T-helper 22 cell (primary cell): Measurements from ENCODE around the gene SND1.

ENCODE experiments used
- DNase-seq: peaks from one replicate; pipeline ENCODE4 v3.0.0-alpha.2; 2020; ENCODE audit warnings: low read depth

Gene SND1

DNA sequence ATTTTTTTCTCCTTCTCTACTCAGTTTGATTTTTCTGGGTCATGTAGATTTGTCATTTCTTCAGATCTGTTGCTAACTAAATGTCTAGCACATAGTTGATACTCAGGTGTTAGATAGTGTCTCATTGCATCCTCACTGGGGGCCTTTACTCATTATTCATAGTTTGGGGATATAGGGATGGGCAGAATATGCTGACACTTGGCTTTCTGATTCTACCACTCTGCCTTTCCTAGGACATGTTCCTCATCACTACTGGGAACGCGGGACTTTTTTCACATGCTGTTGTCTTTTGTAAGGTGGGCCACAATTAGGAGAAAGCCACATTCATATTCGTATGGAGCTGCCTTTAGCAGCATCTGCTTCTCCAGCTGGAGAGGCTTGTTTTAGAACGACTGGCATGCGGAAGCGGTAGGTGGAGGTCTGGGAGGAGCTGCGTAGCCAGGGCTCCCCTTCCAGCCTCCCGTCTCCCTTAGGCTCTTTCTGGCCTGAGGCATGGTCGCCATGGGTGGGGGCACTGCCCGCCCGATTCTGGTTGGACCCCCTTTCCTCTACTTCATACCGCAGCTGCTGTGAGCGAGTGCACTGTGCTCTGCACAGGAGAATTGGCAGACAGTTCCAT lies 78.8 kb downstream of the SND1 start:
- DNase-seq: no peak

DNA sequence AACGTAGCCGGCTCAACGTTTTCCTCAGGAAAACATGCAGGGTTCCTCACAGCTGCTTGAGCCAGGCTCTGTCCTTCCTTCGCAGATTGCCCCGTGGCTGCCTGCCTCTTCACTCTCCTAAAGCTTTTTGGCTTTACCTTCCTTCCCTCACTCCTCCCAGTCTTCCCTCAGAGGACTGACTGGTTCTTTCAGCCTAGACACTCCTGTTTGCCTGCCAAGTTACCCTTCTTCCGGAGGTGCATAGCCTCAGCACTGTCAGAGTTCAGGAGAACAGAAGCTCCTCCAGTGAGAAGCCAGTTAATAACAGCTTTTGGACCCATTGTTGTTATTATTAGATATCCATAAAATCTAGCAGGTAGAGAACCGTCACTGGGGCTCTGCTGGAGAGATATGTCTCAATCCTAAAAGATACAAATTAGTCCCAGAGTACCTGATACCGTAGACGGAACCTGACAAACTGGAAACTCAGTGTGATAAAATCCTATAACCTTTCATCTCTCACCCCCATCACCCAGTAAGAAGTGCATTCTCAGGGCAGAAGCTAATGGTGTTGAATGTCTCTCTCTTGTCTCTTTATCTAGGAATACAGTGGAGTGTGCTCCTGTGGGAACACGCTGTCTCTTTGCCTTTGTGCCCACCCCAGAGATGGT lies 79.6 kb downstream of the SND1 start:
- DNase-seq: no peak

DNA sequence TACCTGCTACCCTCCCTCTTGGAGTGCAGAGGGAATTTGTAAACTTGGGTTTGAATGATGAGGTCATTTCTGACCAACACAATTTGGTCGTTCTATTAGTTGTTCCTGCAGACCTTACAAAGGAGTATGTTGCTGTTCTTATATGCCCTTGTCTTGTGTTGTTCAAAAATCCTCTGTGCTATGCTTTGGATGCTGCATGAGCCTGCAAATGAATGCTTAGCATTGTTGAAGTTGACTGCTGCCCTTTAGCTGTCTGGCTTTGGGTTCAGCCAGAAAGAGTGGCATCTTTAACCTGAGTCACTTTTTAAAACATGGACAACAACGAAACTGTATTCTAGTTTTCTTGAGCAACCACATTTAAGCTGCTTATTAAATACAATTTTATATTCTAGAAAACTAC lies 80.3 kb downstream of the SND1 start:
- DNase-seq: no peak

DNA sequence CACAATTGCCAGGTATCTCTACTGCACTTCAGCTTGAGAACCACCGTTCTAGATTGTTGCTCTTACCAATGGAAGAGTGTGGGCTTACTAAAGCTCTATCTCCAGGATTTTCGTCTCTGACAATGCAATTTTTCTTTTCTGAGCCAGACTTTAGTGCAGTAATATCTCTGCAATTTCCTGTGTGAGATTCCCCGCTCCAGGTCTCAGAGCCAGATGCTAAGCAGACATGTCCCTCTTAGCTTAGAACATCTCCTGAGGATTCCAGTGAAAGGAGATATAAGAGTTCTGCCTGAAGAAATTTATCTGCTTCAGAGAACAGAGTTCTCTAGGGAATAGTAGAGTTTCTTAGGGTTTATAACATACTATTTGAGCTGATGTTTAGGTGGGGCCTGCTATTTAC lies 82.0 kb downstream of the SND1 start:
- no peak for DNase-seq

DNA sequence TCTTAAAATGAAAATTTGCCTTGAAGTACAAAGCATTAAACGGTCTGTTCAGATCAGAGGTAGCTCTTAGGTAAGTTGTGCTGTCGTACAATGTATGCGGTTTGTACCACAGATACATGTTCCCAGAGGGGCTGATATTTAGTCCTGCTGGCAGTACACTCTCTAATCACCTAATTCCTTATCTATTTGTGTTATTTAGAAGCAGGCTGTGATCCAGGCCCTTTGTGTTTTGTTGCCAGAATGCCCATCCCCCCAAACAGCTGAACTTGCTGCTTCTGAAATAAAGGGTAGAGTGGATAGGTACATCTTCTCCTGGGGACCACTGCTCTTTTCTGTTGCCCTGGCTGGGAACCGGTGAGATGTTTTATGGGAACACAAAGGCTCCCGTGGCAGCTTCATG lies 84.5 kb downstream of the SND1 start:
- no peak for DNase-seq

DNA sequence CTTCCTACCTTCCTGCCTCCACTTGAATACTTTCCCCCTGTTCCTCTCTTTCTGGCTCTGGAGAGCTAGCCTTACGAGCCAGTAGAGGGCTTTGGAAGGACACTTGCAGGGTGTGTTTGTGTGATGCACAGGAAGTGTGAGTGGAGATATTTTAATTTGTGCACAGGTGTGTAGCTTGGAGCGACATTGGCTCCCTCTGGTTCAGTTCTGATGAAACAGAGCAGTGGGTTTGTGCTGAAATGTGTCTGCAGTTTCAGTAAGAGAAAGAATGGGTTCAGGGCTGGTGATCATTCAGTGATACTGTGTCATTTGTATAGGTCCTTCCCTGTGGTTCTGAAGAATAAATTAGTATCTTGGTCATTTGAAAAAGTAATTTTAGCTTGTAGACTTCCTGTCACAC lies 86.9 kb downstream of the SND1 start:
- DNase-seq: no peak

DNA sequence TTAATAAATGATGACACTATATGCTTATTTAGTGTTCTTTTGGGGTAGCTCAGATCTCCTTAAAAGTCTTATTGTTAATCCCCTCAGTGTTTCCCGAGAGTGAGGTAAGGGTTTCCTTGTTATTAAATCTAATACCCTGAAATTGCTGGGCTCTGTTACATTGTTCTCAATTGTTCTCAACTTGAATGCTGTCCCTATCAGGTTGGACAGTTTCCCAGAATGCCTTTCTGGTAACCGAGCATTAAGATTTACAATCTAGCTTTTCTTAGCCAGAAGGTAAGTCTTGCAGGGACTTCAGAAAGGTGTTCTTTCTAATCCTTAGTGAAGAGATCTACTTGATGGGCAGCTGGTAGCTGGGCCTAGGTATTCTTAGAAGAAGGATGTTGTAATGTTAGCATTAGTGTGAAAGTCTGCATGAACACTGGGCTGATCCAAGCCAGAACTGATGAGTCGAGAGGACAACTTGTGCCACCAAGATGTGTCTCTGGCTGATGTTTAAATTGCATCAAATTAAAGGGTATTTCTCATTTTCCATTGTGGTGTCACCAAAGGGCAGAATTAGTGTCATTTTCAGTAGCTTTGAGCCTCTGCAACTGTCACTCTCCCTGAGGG lies 89.9 kb downstream of the SND1 start:
- DNase-seq: no peak

DNA sequence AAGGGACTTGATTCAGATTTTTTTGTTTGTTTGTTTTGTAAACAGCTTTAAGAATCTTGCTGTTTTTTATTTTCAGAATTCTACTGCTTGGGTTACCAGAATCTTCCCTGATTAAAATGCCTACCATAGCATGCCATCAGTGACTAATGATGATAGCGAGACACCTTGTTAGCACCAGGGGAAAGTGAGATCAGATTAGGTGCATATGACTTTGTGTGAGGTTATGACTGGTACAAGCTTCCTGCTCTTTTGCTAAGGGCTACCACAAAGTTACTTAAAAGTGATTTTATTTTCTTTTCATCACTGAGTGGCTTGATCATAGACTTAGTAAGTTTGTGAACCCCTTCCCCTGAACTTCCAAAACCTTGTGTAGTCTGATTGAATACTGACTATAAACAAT lies 93.5 kb downstream of the SND1 start:
- DNase-seq: no peak

DNA sequence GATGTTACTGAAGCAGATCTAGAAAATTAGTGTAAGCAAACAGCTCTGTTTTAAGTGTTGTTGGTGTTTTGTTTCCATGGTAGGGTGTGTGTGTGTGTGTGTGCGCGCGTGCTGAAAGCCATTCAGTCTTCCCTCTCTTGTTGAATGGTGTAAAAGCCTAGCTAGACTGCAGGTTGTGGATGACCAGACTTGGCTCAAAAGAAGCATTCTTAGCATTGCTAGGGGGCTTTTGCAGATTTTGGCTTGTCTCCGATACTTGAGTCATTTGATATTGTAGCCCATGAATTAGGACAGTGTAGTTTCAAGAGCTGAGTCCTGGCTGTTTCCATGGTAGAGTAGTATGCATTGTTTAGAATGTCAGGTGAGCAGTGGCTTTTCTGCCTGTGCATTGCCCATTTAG lies 99.1 kb downstream of the SND1 start:
- DNase-seq: no peak

DNA sequence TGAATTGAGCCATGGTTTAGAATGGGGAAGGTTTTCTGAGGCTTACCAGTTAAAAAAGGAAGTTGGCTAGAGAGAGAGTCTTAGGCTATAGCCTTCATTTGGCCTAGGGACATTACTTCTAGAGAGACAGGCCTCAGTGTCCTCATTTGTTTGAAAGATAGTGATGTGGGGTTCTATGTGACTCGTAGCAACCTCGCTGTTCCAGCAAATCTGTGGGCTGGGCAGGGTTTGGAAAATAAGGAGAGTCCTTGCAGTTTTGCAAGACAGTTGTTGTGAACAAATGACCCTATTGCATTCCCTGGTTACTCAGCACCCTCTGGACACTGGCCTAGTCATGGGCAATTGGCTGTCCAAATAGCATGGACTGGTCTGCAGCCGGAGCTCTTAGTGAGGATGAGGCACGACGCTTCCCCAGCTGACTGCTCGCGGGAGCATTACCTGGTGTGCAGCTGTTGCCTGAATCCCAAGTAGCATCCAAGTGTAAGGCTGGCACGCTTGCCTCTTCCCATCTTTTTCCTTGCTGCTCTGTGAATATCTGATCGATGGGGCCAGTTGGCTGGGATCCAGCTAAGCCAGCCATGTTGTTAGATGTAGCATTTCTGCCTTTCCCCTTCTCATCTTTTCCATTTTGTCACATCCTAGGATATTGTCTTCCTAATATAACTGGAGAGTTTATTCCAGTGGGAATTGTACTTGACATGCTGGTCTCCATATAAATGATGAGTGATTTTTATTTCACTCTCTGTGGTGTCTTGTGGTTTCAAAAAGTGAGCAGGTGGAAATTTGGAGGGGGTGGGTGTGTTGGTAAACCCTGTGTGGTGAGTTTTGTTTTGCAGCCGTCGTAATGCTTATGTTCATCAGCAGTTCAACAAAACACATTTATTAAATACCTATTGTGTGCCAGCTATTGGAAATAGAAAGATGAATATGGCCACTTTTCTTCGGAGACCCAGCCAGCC lies 99.8 kb downstream of the SND1 start:
- no peak for DNase-seq

DNA sequence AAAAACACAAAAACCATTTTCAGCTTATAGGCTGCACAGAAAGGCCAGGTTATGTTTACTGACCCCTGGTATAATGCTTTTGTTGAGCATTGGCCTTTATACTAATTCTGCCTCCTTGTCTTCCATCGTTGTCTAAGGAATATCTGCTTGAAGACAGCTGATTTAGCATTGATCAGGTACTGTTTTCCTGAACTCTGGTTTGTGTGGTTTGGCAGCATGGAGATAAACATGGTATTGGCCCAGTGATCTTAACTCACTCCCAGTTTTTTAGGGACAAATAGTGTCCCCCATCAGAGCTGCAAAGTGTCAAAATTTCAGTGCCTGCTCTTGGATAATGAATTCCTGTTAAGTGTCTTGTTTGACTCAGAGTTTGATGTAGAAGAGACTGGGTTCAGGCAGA lies 100.8 kb downstream of the SND1 start:
- DNase-seq: no peak

DNA sequence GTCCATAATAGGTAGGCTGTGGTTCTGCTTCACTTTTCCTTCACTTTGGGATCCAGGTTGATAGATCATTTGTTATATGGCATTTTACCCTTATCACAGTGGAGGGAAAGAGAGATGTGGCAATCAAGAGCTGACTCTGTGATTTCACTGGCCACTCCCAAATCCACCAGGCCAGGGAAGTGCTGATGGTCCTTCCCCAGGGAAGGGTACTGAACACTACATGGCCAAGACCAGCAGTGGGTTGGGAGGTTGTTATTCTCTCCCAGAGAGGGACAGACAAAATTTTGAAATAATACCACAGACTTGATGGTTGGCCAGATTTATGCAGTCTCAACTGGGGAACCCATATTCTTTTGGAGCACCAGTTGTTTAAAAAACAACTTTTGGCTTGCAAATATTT lies 102.5 kb downstream of the SND1 start:
- no peak for DNase-seq

DNA sequence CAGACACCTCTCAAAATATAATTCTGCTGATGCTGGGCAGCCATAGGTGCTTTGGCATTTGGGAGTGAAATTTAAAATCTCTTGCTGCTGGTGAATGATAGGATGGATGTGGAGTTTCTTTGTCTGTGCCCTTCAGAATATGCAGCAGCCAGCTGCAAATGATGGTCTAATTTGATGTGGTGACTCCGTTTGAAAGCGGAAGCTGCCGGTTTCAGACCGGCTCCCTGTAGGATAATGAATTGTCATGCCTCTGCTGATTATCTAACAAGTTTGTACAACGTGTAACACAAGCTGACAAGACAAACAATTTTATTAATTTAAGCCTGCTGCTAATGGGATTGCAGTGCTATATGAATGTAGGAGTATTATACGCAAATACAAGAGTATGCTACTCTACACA lies 103.5 kb downstream of the SND1 start:
- no peak for DNase-seq

DNA sequence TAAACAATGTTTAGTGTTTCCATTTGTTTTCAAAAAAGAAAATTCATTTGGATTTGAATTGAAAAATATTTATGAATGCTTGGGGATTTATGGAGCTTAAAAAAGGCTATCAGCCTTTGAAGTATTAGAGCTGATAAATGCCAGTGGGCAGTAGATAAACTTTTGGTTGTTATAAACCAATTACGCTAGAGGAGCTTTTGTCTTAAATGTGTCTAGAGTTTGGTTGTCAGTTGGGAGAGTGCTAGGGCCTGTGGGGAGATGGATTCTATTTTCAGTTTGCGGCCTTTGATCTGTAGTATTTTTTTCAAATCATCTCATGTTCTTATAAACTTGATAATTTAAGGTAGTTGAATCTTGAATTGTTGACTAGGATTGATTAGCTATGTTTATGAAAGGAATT lies 104.0 kb downstream of the SND1 start:
- DNase-seq: no peak

DNA sequence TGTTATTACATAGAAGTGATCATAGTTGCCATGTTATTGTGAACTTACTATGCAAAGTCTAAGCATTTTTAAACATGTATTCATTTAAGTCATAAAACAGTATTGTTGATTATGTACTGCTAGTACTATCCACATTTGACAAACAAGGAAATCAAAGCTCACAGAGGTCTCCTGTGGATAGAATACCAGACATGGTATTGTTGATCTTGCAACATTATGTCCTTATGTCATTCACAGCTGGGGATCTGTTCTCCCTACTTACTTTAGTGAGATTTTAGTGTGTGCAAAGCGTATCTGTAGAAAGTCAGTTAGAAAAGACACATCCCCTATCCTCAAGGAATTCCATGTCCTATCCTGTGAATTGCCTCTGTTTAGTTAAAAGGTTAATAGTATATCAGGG lies 106.1 kb downstream of the SND1 start:
- no peak for DNase-seq

DNA sequence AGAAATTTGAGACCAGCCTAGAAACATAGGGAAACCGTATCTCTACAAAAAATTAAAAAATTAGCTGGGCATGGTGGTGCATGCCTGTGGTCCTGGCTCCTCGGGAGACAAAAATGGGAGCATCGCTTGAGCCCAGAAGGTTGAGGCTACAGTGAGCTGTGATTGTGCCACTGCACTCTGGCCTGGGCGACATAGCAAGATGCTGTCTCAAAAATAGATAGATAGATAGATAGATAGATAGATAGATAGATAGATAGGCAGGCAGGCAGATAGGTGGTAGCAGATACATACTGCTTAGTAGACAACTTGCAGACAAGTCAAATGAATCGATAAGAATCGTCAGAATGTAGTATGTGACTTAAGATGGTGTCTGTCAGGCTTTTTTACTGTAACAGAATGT lies 106.9 kb downstream of the SND1 start:
- DNase-seq: no peak

DNA sequence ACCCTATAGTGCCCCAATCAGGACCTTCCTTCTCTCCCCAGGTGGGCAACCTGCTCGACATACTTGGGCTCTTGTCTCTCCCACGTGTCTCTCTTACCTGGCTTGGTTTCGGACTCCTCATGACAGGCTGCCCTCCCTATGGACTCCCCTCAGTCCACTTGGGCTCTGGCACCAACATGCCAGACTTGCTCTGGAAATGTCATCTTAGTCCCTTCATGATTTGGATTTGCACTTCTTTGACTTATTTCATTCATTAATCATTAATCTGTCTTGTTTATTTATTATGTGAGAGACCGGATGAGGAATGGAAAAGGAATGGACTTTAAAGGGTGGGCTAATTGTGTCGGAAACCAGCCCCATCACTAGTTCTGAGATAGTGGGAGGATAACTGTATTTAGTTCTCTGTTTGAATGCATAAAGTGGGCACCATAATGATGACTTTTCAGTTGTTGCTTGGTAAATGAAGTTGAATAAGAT lies 108.0 kb downstream of the SND1 start:
- no peak for DNase-seq

DNA sequence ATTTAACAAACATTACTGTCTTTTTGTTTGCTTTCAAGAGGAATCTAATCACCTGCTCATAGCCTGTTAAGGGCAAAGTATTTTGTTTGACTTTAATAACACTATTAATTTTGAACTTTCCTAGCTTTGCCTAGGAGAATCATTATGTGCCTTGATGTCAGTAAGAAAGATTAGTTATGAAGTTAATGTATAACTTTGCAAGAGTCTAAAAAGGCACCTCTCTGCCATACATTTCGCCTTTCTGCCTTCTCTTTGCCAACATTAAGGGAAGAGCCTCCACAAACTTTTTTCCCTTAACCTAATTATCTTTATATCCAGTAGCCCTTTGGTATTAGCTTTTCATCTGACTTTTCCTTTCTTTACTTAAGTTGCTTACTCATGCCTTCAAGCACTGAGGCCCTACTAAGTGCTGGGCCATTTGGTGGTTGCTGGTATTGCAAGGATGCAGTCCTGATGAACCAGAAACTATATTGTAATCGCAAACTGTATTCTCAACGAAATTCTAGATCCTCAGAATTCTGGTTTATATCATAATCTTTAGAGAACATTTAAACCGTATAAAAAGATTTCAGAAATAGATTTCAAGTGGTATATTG lies 108.5 kb downstream of the SND1 start:
- no peak for DNase-seq

DNA sequence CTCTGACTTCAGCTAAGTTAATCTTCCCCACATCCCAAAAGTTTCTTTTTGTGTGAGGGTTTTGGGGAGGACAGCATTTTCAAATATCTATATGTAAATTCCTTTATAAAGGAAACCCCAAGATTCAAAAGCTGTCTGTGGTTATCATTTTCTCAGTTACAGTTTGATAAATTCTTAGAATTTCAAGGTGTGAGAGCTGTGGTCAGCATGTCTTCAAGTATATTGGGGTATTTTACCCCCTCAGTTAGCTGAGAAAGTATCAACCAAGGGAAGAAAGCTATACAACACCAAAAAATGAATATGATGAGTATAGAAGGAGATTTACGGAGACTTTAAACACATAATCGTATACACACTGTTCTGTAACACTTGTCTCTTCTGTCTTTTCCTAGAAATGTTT lies 109.2 kb downstream of the SND1 start:
- no peak for DNase-seq

DNA sequence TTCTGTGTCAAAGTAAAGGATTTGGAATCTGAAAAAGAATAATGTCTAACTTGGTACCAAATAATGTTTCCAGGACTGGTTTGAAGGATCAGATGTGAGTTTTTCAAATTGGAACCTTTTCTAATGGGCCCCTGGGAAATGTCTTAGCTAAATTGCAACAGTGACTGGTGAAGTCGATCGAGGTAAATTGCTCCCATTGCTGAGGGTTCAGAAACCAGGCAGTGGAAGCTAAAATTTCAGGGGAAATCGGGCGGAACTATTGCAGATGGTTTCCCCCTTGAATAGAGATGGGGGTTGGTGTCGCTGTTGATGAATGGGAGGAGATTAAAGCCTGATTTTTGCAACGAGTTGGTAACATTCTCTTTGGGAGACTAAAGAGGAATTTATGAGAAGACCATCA lies 112.7 kb downstream of the SND1 start:
- no peak for DNase-seq

DNA sequence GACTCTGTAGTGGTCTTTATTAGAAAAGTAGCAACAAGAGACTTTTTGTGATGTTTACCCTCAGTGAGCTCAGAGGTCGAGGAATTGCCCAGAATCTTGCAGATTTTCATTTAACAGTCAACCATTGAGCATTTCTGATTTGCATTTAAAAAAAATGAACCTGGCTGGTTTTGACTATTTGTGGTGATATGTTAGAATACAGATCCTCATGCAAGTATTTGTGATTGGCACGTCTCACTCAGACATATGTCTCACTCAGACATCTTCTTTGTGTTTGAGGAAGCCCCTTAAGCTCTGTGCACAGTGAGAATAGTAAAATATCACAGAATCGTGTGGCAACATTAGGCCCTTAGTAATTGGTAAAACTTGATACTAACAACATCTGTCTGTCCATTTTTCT lies 113.2 kb downstream of the SND1 start:
- DNase-seq: no peak

DNA sequence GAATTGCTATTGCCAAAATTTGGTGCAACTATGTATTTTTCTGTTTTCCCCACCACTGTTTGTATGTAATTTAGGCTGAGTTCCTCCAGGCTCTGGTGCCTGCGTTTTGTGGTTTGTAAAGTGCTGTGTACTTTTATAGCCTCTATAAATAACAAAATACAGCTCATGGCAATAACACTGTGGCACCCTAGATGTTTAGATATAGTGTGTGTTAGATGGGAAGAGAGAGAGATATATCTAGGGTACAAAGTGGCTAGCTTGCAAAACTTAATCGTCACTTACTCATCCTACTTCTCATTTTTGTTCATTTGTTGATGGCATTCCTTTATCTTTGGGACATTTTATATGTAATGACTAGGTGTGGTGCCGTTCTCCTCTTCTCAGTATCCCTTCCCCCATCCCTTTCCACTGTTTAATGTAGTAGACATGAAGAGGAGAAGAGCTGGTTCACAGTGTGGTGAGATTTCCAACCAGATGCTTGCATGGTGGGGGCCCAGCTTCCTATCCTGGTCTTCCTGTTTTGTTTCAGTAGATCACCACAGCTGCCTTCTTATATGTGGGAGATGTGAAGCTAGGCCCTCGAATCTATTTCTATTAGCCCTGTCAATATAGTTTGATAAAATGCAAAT lies 115.0 kb downstream of the SND1 start:
- no peak for DNase-seq
